GM21717 (cell line): ENCODE results near the gene APH1A.
"Not testable (repeated sequence)": the region's sequence is repeated elsewhere in the genome, so short reads cannot be mapped to it uniquely, and the experiment has no call there.

Source experiments
- ATAC-seq: cut with Tn5 transposase; IDR thresholded peaks from one replicate; pipeline ENCODE4 v1.9.1; 2021; ENCODE audit warnings: mild to moderate bottlenecking, moderate library complexity; ENCODE audit not compliant: unreplicated experiment

APH1A gene

GRCh38 chr1:150234566-150235293 lies 34.1 kb downstream of the APH1A start:
- peak; percentile 53 for ATAC-seq

GRCh38 chr1:150234309-150234565 lies 34.6 kb downstream of the APH1A start:
- ATAC-seq = no peak

GRCh38 chr1:150233359-150234308 lies 35.2 kb downstream of the APH1A start:
- ATAC-seq = no peak

GRCh38 chr1:150232921-150233320 lies 35.9 kb downstream of the APH1A start:
- ATAC-seq = not testable (repeated sequence)

- not testable (repeated sequence) for ATAC-seq
These were observed 40.6 kb downstream of the APH1A start for GRCh38 chr1:150228246-150228645.

GRCh38 chr1:150227228-150227627 lies 41.6 kb downstream of the APH1A start:
- no peak for ATAC-seq

- no peak for ATAC-seq
These were observed 42.3 kb downstream of the APH1A start for GRCh38 chr1:150226486-150226885.

GRCh38 chr1:150225546-150225945 lies 43.3 kb downstream of the APH1A start:
- no peak for ATAC-seq

GRCh38 chr1:150224983-150225382 lies 43.8 kb downstream of the APH1A start:
- ATAC-seq = no peak

- no peak for ATAC-seq
These were observed 47.3 kb downstream of the APH1A start for GRCh38 chr1:150221552-150221951.

GRCh38 chr1:150215855-150216254 lies 53.0 kb downstream of the APH1A start:
- ATAC-seq = not testable (repeated sequence)
